ENCODE data around the gene STAC. TPM values are rescaled to one million over a fixed set of nuclear protein-coding genes. Genes with fewer than 3 reads are reported as not detected.

Gene STAC
- total and polyA plus RNA-seq, 9 of the 15 experiments (the other 6 are each of a cell fraction or from before 2014, with no cell fraction given) = 0.11 TPM; not detected in 8

GRCh38 chr3:36381311-36381956, 1.1 kb downstream of the STAC start (continued):
- TF ChIP-seq CUX1 (CRISPR knock-in tag; IDR thresholded peaks at IDR 0.05) (no peak), PTBP1 (IDR thresholded peaks at IDR 0.05; ENCODE audit: low read depth, low read length) (no peak), ZNF232 (CRISPR knock-in tag; IDR thresholded peaks at IDR 0.05) (no peak), HINFP (tag; conservative IDR thresholded peaks at IDR 0.05; ENCODE audit: low read depth) (no peak), E2F3 (CRISPR knock-in tag; IDR thresholded peaks at IDR 0.05) (no peak)

Measured in K562 (cell line).